LNCAP (cell line): ENCODE measurements around the gene COP1.

Experiments
- CTCF ChIP-seq: fragments of 450-650 bp; IDR thresholded peaks from 2 replicates; pipeline ENCODE4 v1.5.1; 2017; ENCODE audit warnings: mild to moderate bottlenecking

COP1 gene

GRCh38 chr1:175984057-175984812 is 222.9 kb downstream of the COP1 start:
- no peak for TF ChIP-seq CTCF

GRCh38 chr1:175981128-175981527 is 226.0 kb downstream of the COP1 start:
- no peak for TF ChIP-seq CTCF

DNA sequence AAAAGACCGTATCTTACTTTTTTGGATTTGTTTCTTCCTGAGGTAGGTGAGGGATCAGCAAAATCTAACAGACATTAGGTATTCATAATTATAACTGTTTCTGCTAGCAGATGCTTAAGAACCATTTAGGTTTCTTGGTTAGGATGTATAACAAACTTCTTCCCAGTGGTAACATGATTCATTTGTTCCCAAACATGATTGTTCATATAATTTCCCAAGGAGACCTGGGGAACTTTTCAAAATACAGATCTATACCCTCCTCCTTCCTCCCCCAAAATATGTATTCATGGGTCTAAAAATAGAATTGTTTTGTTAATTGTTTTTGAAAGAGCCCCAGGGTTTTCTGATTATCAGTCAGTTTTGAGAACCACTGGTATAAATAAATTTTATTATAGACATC is 228.2 kb downstream of the COP1 start:
- TF ChIP-seq CTCF, result no peak

DNA sequence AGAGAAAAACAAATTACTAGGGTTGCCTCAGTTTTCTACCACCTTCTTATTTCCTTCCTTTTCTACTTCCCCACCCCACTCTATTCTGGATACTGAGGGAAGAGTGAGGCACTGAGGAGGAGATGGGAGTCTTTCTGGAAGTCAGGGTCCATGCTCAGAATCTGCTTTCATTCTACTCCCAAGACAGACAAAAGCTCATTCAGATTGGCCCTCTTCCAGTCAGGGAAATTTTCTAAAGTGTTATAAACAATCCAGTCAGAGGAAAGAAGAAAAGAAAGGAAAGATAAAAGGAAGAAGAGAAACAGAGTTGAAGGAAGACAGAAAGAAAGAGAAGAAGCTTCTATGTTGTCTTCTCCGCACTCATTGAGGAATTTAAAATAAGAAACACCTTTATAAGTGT is 228.6 kb downstream of the COP1 start:
- no peak for TF ChIP-seq CTCF

DNA sequence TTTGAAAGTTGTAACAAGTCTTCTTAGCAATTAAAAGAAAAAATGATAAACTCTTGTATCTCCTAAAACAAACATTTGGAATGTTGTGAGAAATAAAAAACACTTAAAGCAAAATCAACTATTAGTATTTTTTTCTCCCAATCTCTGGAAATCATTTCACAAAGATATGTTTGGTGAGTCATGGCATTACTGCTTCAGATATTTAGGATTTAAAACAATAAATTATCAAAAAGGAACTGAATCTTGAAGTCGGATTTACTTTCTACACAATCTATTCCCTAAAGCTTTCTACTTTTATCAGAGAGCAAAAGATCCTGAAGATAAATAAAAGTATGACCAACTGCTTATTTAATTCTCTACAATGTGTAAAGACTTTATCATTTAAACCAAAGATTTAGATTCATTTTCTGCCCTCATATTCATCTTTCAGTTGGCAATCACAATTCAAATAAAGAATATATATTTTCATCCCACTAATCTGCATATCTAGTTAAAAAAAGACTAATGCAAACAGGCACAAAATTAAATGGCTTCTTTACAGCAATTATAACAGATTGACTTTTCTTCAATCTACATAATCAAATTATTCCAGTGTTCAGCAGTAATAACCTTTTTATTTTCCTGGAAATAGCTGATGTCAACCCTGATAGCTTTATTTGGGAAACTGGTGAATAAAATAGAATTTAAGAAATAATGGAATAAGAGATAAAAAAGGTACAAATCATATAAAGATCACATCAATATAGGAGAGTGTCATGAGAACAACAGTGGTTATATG is 230.0 kb downstream of the COP1 start:
- TF ChIP-seq CTCF, result no peak

DNA sequence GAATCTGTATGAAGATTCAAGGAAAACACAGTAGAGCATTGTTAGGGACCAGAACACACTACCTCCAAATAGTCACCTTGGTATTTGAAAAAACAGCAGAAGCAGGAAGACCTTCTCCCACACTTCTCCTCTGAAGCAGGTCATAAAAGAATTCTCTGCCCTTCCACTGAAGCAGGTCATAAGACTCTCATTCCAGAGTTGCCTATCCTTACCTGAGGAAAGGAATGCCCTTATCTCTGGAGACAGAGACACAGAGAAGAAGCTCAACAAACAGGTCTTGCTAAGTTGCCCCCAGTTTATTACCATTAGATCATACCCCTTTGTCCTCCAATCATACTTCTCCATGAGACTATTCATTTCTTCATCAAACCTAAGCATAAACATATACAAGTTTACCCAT is 237.9 kb downstream of the COP1 start:
- TF ChIP-seq CTCF, result no peak

- no peak for TF ChIP-seq CTCF
Measured at GRCh38 chr1:175968486-175969172, 238.5 kb downstream of the COP1 start.
